ENCODE measurements around the gene ITPK1. TPM values are rescaled to one million over a fixed set of nuclear protein-coding genes. Genes with fewer than 3 reads are reported as not detected.

ITPK1 gene
- total RNA-seq, 1 experiment from 2014 or later = 25.9 TPM

- Histone ChIP-seq H3K9me3 (ENCODE audit: control insufficient read depth, insufficient read depth, low read depth, low read length) (no peaks in the 10 kb centered on the region), H3K4me3 (ENCODE audit: low read depth in 2 of 2, low read length in 2 of 2) (no peak overlapping the region), H3K27ac (ENCODE audit: low read length) (no peak overlapping the region), H3K27me3 (ENCODE audit: control insufficient read depth, insufficient read depth, low read length) (no peaks in the 10 kb centered on the region), H3K36me3 (ENCODE audit: control insufficient read depth, insufficient read depth, low read length) (no peaks in the 10 kb centered on the region), H3K4me1 (ENCODE audit: control insufficient read depth, insufficient read depth, low read length) (no peaks in the 10 kb centered on the region)
- DNase-seq (ENCODE audit: low read depth, low spot score) = no peak
- in situ Hi-C loops (cut with HindIII; ENCODE audit: low pct_unique_long_range_greater_than_20kb, low sequenced_read_pairs) (no loop called here), intact Hi-C loops (cut with micrococcal nuclease; ENCODE audit: unreplicated experiment) (no loop called here)
- ATAC-seq = no peak
- ChIA-PET CTCF (interaction anchor here (1.3 kb wide), 1 partner anchor 11 kb away, joined by 4 read pairs; no protein-coding TSS in a partner anchor), POLR2A (no interaction called here)
- TF ChIP-seq TCF7L2 (IDR thresholded peaks at IDR 0.05; ENCODE audit: low read depth, low read length) = no peak
- TF ChIP-seq CTCF (IDR thresholded peaks at IDR 0.05) = no peak
- TF ChIP-seq REST (IDR thresholded peaks at IDR 0.05; ENCODE audit: insufficient read depth in 1 of 2, low read depth in 2 of 2, low read length in 1 of 2) = no peak
- no peak for TF ChIP-seq POLR2AphosphoS5 (IDR thresholded peaks at IDR 0.05; ENCODE audit: low read depth, low read length)
- TF ChIP-seq SIN3A (IDR thresholded peaks at IDR 0.05; ENCODE audit: borderline replicate concordance, insufficient read depth, low read depth, low read length) = no peak
- no TSS peak for BruUV-seq (replicated peaks)
Measured at GRCh38 chr14:93102141-93102540, 13.6 kb downstream of the ITPK1 start.

GRCh38 chr14:93101181-93101580 lies 14.5 kb downstream of the ITPK1 start:
- CTCF ChIA-PET = interaction anchor here (1.3 kb wide), 1 partner anchor 12 kb away, joined by 4 read pairs; no protein-coding TSS in a partner anchor
- Histone ChIP-seq H3K36me3 (ENCODE audit: control insufficient read depth, insufficient read depth, low read length) (no peaks in the 10 kb centered on the region), H3K9me3 (ENCODE audit: control insufficient read depth, insufficient read depth, low read depth, low read length) (no peaks in the 10 kb centered on the region), H3K4me3 (ENCODE audit: low read depth in 2 of 2, low read length in 2 of 2) (no peak overlapping the region), H3K27ac (ENCODE audit: low read length) (no peak overlapping the region), H3K4me1 (ENCODE audit: control insufficient read depth, insufficient read depth, low read length) (no peaks in the 10 kb centered on the region), H3K27me3 (ENCODE audit: control insufficient read depth, insufficient read depth, low read length) (no peaks in the 10 kb centered on the region)
- DNase-seq (ENCODE audit: low read depth, low spot score) (no peak), ATAC-seq (no peak)
- no peak for TF ChIP-seq CTCF (IDR thresholded peaks at IDR 0.05)
- TF ChIP-seq SIN3A (IDR thresholded peaks at IDR 0.05; ENCODE audit: borderline replicate concordance, insufficient read depth, low read depth, low read length) = no peak
- no peak for TF ChIP-seq REST (IDR thresholded peaks at IDR 0.05; ENCODE audit: insufficient read depth in 1 of 2, low read depth in 2 of 2, low read length in 1 of 2)
- no peak for TF ChIP-seq POLR2AphosphoS5 (IDR thresholded peaks at IDR 0.05; ENCODE audit: low read depth, low read length)
- TF ChIP-seq TCF7L2 (IDR thresholded peaks at IDR 0.05; ENCODE audit: low read depth, low read length) = no peak
- in situ Hi-C loops (cut with HindIII; ENCODE audit: low pct_unique_long_range_greater_than_20kb, low sequenced_read_pairs) (no loop called here), intact Hi-C loops (cut with micrococcal nuclease; ENCODE audit: unreplicated experiment) (no loop called here)
- POLR2A ChIA-PET = no interaction called here
- BruUV-seq (replicated peaks) = no TSS peak

Data from Panc1 (cell line).